H1 (cell line): Measurements from ENCODE around the gene KRT78. TPM values are rescaled to one million over a fixed set of nuclear protein-coding genes. Genes with fewer than 3 reads are reported as not detected.

Experiments
- CTCF ChIA-PET: fragments of 300-600 bp; sonication (Branson Sonifier 250); formaldehyde crosslinking; loops from one replicate; lab custom pipeline; 2021; ENCODE audit not compliant: partially characterized antibody; lab: Charles Lee
- POLR2A ChIA-PET: fragments of 300-600 bp; sonication (Branson Sonifier 250); formaldehyde crosslinking; loops from one replicate; lab custom pipeline; 2021; ENCODE audit warnings: inconsistent platforms; ENCODE audit not compliant: partially characterized antibody; lab: Charles Lee
- DNase-seq, 2 experiments: peaks; one replicate each; pipeline versions ENCODE4 v3.0.0 to v3.0.0-alpha.2; 2010 to 2022; ENCODE audit warnings: low spot score in 2 of 2, low read depth in 1 of 2, mixed read lengths in 1 of 2
- FAIRE-seq: peaks from 2 replicates; lab custom pipeline; 2011; peaks lifted over from hg19 to GRCh38; lab: Jason Lieb, UNC
- H2AFZ ChIP-seq: 2 replicates; pipeline ENCODE4 v1.8.1; 2012; ENCODE audit warnings: low read length, inconsistent platforms
- H2AK5ac ChIP-seq: 2 replicates; pipeline ENCODE4 v1.6.1; 2013; ENCODE audit warnings: low read depth, low read length
- H2BK120ac ChIP-seq: replicated peaks from 2 replicates; pipeline ENCODE3; 2013; ENCODE audit warnings: low read depth, low read length, inconsistent platforms
- H2BK12ac ChIP-seq: 2 replicates; pipeline ENCODE4 v1.6.1; 2013; ENCODE audit warnings: low read depth, low read length
- H2BK15ac ChIP-seq: 2 replicates; pipeline ENCODE4 v1.6.1; 2013; ENCODE audit warnings: low read length
- H2BK20ac ChIP-seq: 2 replicates; pipeline ENCODE4 v1.6.1; 2013; ENCODE audit warnings: low read length
- H2BK5ac ChIP-seq: 2 replicates; pipeline ENCODE4 v1.6.1; 2013; ENCODE audit warnings: low read depth, low read length
- H3K14ac ChIP-seq: 2 replicates; pipeline ENCODE4 v1.6.1; 2013; ENCODE audit warnings: inconsistent platforms; ENCODE audit not compliant: insufficient read length
- H3K18ac ChIP-seq: 2 replicates; pipeline ENCODE4 v1.6.1; 2013; ENCODE audit warnings: low read length; ENCODE audit errors: extremely low read depth
- H3K23ac ChIP-seq: 2 replicates; pipeline ENCODE4 v1.6.1; 2013; ENCODE audit warnings: inconsistent platforms; ENCODE audit not compliant: insufficient read length
- H3K23me2 ChIP-seq: 2 replicates; pipeline ENCODE4 v1.6.1; 2013; ENCODE audit warnings: low read depth, low read length
- H3K27ac ChIP-seq: 2 replicates; pipeline ENCODE4 v1.6.1; 2011; ENCODE audit warnings: low read depth, low read length, inconsistent platforms
- H3K27me3 ChIP-seq, 4 experiments: replicated peaks in 1 of 4; 1 replicate in 1 of 4; 2 replicates in 3 of 4; pipeline versions ENCODE4 v1.6.1 to v1.8.1; 2011 to 2013; ENCODE audit warnings: low read length in 3 of 4, mild to moderate bottlenecking in 3 of 4, inconsistent platforms in 2 of 4, mixed read lengths in 2 of 4, moderate library complexity in 1 of 4; ENCODE audit not compliant: control insufficient read depth in 3 of 4, insufficient read depth in 3 of 4; ENCODE audit errors: extremely low read depth in 1 of 4
- H3K36me3 ChIP-seq, 4 experiments: 2 replicates each; pipeline versions ENCODE4 v1.6.1 to v1.8.1; 2011 to 2013; ENCODE audit warnings: mild to moderate bottlenecking in 4 of 4, low read length in 3 of 4, moderate library complexity in 2 of 4, control low read depth in 1 of 4, inconsistent platforms in 1 of 4; ENCODE audit not compliant: insufficient read depth in 4 of 4, control insufficient read depth in 2 of 4
- H3K4ac ChIP-seq: replicated peaks from 2 replicates; pipeline ENCODE3; 2013; ENCODE audit warnings: low read length, low read depth, mixed read lengths, inconsistent platforms; ENCODE audit not compliant: insufficient read length
- H3K4me1 ChIP-seq, 4 experiments: replicated peaks in 1 of 4; 1 replicate in 1 of 4; 2 replicates in 3 of 4; pipeline versions ENCODE4 v1.6.1 to v1.8.1; 2011 to 2013; ENCODE audit warnings: low read length in 3 of 4, inconsistent platforms in 2 of 4, mixed read lengths in 1 of 4; ENCODE audit not compliant: insufficient read depth in 4 of 4, control insufficient read depth in 3 of 4
- H3K4me2 ChIP-seq, 2 experiments: 2 replicates each; pipeline versions ENCODE4 v1.6.1 to v1.8.1; 2011 to 2013; ENCODE audit warnings: low read depth in 2 of 2, low read length in 2 of 2, control low read depth in 1 of 2, inconsistent platforms in 1 of 2, mild to moderate bottlenecking in 1 of 2; ENCODE audit not compliant: insufficient read depth in 1 of 2
- H3K4me3 ChIP-seq, 4 experiments: fragments of 200-600, 300-600 bp in 1 of 4; sonication (generic), shearing (Covaris generic), sonication (Bioruptor Twin) in 1 of 4; 2 replicates each; pipeline versions ENCODE4 v1.5.1 to v1.8.1; 2011 to 2016; ENCODE audit warnings: low read length in 4 of 4, low read depth in 3 of 4, control low read depth in 2 of 4, inconsistent platforms in 2 of 4, mild to moderate bottlenecking in 2 of 4, mixed read lengths in 1 of 4, moderate library complexity in 1 of 4; ENCODE audit not compliant: insufficient read depth in 2 of 4; ENCODE audit errors: extremely low read depth in 1 of 4
- H3K56ac ChIP-seq: replicated peaks from 2 replicates; pipeline ENCODE3; 2013; ENCODE audit warnings: low read depth, mild to moderate bottlenecking, mixed read lengths, low read length, inconsistent platforms; ENCODE audit not compliant: insufficient read length
- H3K79me1 ChIP-seq: 2 replicates; pipeline ENCODE4 v1.6.1; 2013; ENCODE audit warnings: low read depth, low read length, control low read depth
- H3K79me2 ChIP-seq, 2 experiments: 2 replicates each; pipeline versions ENCODE4 v1.6.1 to v1.8.1; 2012 to 2013; ENCODE audit warnings: low read length in 2 of 2, mild to moderate bottlenecking in 2 of 2, inconsistent platforms in 1 of 2; ENCODE audit not compliant: insufficient read depth in 2 of 2, control insufficient read depth in 1 of 2
- H3K9ac ChIP-seq, 4 experiments: replicated peaks in 1 of 4; 1 replicate in 1 of 4; 2 replicates in 3 of 4; pipeline versions ENCODE4 v1.6.1 to v1.8.1; 2011 to 2013; ENCODE audit warnings: low read depth in 3 of 4, low read length in 3 of 4, control low read depth in 2 of 4, mild to moderate bottlenecking in 2 of 4, moderate library complexity in 2 of 4, inconsistent platforms in 1 of 4; ENCODE audit errors: extremely low read depth in 1 of 4
- H3K9me3 ChIP-seq, 2 experiments: 2 replicates each; pipeline versions ENCODE4 v1.6.1 to v1.8.1; 2012 to 2013; ENCODE audit warnings: mild to moderate bottlenecking in 2 of 2, moderate library complexity in 2 of 2, control low read depth in 1 of 2, inconsistent platforms in 1 of 2, low read depth in 1 of 2, low read length in 1 of 2, mixed read lengths in 1 of 2; ENCODE audit not compliant: insufficient read depth in 2 of 2
- H4K20me1 ChIP-seq, 2 experiments: replicated peaks in 1 of 2; 2 replicates each; pipeline versions ENCODE3 to v1.8.1; 2011 to 2013; ENCODE audit warnings: inconsistent platforms in 2 of 2, low read length in 2 of 2, mild to moderate bottlenecking in 1 of 2; ENCODE audit not compliant: insufficient read depth in 2 of 2, control insufficient read depth in 1 of 2
- H4K5ac ChIP-seq: 2 replicates; pipeline ENCODE4 v1.6.1; 2013; ENCODE audit warnings: low read length, low read depth, mixed read lengths, inconsistent platforms; ENCODE audit not compliant: insufficient read length
- H4K8ac ChIP-seq: 2 replicates; pipeline ENCODE4 v1.8.0; 2013; ENCODE audit warnings: mild to moderate bottlenecking, moderate library complexity, low read length, inconsistent platforms; ENCODE audit not compliant: insufficient read depth; ENCODE audit errors: extremely low read depth
- H4K91ac ChIP-seq: replicated peaks from 2 replicates; pipeline ENCODE3; 2013; ENCODE audit warnings: low read length, mixed read lengths, inconsistent platforms; ENCODE audit not compliant: insufficient read length
- CBX8 ChIP-seq: fragments of 300-800, 300-1000 bp; sonication (generic); IDR thresholded peaks from 2 replicates; pipeline ENCODE4 v1.7.1; 2016; ENCODE audit warnings: low read depth, low read length, borderline replicate concordance
- CHD1 ChIP-seq: IDR thresholded peaks from 2 replicates; pipeline ENCODE4 v1.6.1; 2012; ENCODE audit warnings: low read depth, low read length, improper control_type of control experiment
- WGBS, 2 experiments: shearing (Covaris generic) in 1 of 2; methylation state at CpG; one replicate each; pipeline versions ENCODE4 v1.1.6 to v1.1.7; 2013 to 2015; ENCODE audit warnings: low lambda C conversion rate in 2 of 2, mixed read lengths in 2 of 2, inconsistent platforms in 1 of 2, low coverage in 1 of 2, missing lambda C conversion rate in 1 of 2; ENCODE audit not compliant: insufficient replicate concordance in 2 of 2, insufficient coverage in 1 of 2, insufficient read length in 1 of 2; ENCODE audit errors: extremely low coverage in 1 of 2, missing lambda C conversion rate in 1 of 2; 5-methylcytosine and 5-hydroxymethylcytosine counted together
- polyA plus RNA-seq, 7 experiments: library from polyadenylated mRNA; depleted of rRNA in 3 of 7; stranded (reverse) in 5 of 7; unstranded in 2 of 7; fragments of >200 nt in 5 of 7; fragments of 200-250 nt in 2 of 7; gene quantifications; 1 replicate in 5 of 7; 2 replicates in 1 of 7; 4 replicates in 1 of 7; pipeline versions ENCODE4 v1.2.1 to v1.2.3, GENCODE V29; 2011 to 2013; ENCODE audit warnings: missing spikeins in 2 of 7, mixed read lengths in 2 of 7
- total RNA-seq: library from RNA; stranded (reverse); fragmentation: NEBNext Ultra II Directional; extraction: Animal tissue kit (Norgen Biotek cat#: 25700); gene quantifications from 2 replicates; pipeline ENCODE4 v1.2.1, GENCODE V29; 2021

KRT78 gene
- total and polyA plus RNA-seq, 2 of the 8 experiments (the other 6 are each of a cell fraction or from before 2014, with no cell fraction given): not detected

- H3K27ac ChIP-seq: no peak overlapping the region
- H4K91ac ChIP-seq: no peak overlapping the region
- H3K27me3 ChIP-seq: no peaks in the 10 kb centered on the region
- no peaks in the 10 kb centered on the region for H3K23me2 ChIP-seq
- no peaks in the 10 kb centered on the region for H4K20me1 ChIP-seq
- H2BK20ac ChIP-seq: no peak overlapping the region
- H3K4me2 ChIP-seq: no peak overlapping the region
- H3K4me3 ChIP-seq: no peak overlapping the region
- no peak overlapping the region for H3K14ac ChIP-seq
- H2BK15ac ChIP-seq: no peak overlapping the region
- H2BK120ac ChIP-seq: no peak overlapping the region
- H4K5ac ChIP-seq: no peak overlapping the region
- H4K8ac ChIP-seq: no peak overlapping the region
- FAIRE-seq (no peak), DNase-seq (no peak)
- no peaks in the 10 kb centered on the region; a peak in 2 of 7 replicates for H3K4me1 ChIP-seq
- H2AFZ ChIP-seq: no peak overlapping the region
- POLR2A ChIA-PET: no interaction called here
- H3K9me3 ChIP-seq: no peaks in the 10 kb centered on the region
- no peak overlapping the region for H3K4ac ChIP-seq
- no peaks in the 10 kb centered on the region for H3K79me2 ChIP-seq
- H2AK5ac ChIP-seq: no peak overlapping the region
- no peak overlapping the region for H2BK12ac ChIP-seq
- no peaks in the 10 kb centered on the region for H3K79me1 ChIP-seq
- 82% methylated on average over 8 of the region's 8 CpGs; no CpG with 5 or more reads in 1 of the 2 experiments for WGBS, 2 experiments
- H3K36me3 ChIP-seq: no peaks in the 10 kb centered on the region
- no peak overlapping the region for H3K56ac ChIP-seq
- H3K23ac ChIP-seq: no peak overlapping the region
- no peak overlapping the region for H3K9ac ChIP-seq
- no peak overlapping the region for H2BK5ac ChIP-seq
- CTCF ChIA-PET: interaction anchor here (0.9 to 3.7 kb wide), 4 partner anchors 35 to 49 kb away, joined by 3 to 13 read pairs (median 6); no protein-coding TSS in a partner anchor
- H3K18ac ChIP-seq: no peak overlapping the region
- TF ChIP-seq CBX8: no peak
- TF ChIP-seq CHD1: no peak
Observed at GRCh38 chr12:52829986-52830770, 18.6 kb downstream of the KRT78 start.
